GM12878 (cell line): ENCODE measurements around the gene LHFPL2. TPM values are rescaled to one million over a fixed set of nuclear protein-coding genes. Genes with fewer than 3 reads are reported as not detected.

Experiments used
- ATAC-seq: fragments of 200-7000 bp; cut with Tn5 transposase; 3 replicates; pipeline ENCODE4 v1.9.1; 2020; ENCODE audit warnings: mild to moderate bottlenecking, moderate library complexity
- BruUV-seq: library from RNA; stranded (reverse); fragments of 400-500 nt; replicated peaks from 2 replicates; lab custom pipeline; 2021; lab: Mats Ljungman, UMichigan
- CTCF ChIA-PET: fragments of 300-600 bp; sonication (Branson Sonifier 250); formaldehyde crosslinking; extraction: SDS; loops from one replicate; lab custom pipeline; 2021; ENCODE audit warnings: inconsistent platforms; lab: Yijun Ruan, JAX
- POLR2A ChIA-PET: fragments of 350-600 bp; formaldehyde crosslinking; extraction: SDS; loops from one replicate; lab custom pipeline; 2021; ENCODE audit warnings: inconsistent platforms; lab: Charles Lee
- RAD21 ChIA-PET: fragments of 300-600 bp; sonication (Branson Sonifier 250); formaldehyde crosslinking; loops from one replicate; lab custom pipeline; 2023; ENCODE audit warnings: antibody characterized with exemption; ENCODE audit not compliant: unreplicated experiment; lab: Charles Lee
- SMC1A ChIA-PET: fragments of 300-600 bp; sonication (Branson Sonifier 250); formaldehyde crosslinking; loops from one replicate; lab custom pipeline; 2023; ENCODE audit not compliant: unreplicated experiment, uncharacterized antibody; lab: Charles Lee
- DNase-seq: peaks from one replicate; pipeline ENCODE4 v3.0.0-alpha.2; 2011; ENCODE audit warnings: low read depth, low spot score
- FAIRE-seq: peaks from 3 replicates; lab custom pipeline; 2011; peaks lifted over from hg19 to GRCh38; lab: Jason Lieb, UNC
- H2AFZ ChIP-seq: 2 replicates; pipeline ENCODE4 v1.6.0; 2011; ENCODE audit warnings: low read depth, low read length, control low read depth; ENCODE audit not compliant: control insufficient read depth
- H3K27ac ChIP-seq: 2 replicates; pipeline ENCODE4 v1.5.1; 2011; ENCODE audit warnings: control low read depth; ENCODE audit not compliant: control insufficient read depth, insufficient read depth
- H3K27me3 ChIP-seq, 2 experiments: replicated peaks in 1 of 2; 2 replicates each; pipeline versions ENCODE4 v1.6.0 to v1.6.1; 2011; ENCODE audit warnings: low read length in 1 of 2; ENCODE audit not compliant: control insufficient read depth in 2 of 2, insufficient read depth in 2 of 2
- H3K36me3 ChIP-seq, 2 experiments: 2 replicates each; pipeline ENCODE4 v1.5.1; 2011; ENCODE audit warnings: low read length in 1 of 2; ENCODE audit not compliant: control insufficient read depth in 2 of 2, insufficient read depth in 2 of 2
- H3K4me1 ChIP-seq: 2 replicates; pipeline ENCODE4 v1.6.1; 2011; ENCODE audit warnings: mild to moderate bottlenecking, low read length, moderate library complexity, mixed read lengths; ENCODE audit not compliant: control insufficient read depth, insufficient read depth
- H3K4me2 ChIP-seq: 2 replicates; pipeline ENCODE4 v1.6.0; 2011; ENCODE audit warnings: control low read depth; ENCODE audit not compliant: control insufficient read depth, insufficient read depth
- H3K4me3 ChIP-seq: fragments of 200-600 bp; sonication (generic); 2 replicates; pipeline ENCODE4 v1.5.1; 2016
- H3K79me2 ChIP-seq: 2 replicates; pipeline ENCODE4 v1.6.0; 2011; ENCODE audit warnings: low read length; ENCODE audit not compliant: control insufficient read depth, insufficient read depth
- H3K9ac ChIP-seq: 2 replicates; pipeline ENCODE4 v1.8.0; 2011; ENCODE audit warnings: low read length, control low read depth, mixed read lengths; ENCODE audit not compliant: control insufficient read depth, insufficient read depth
- H3K9me3 ChIP-seq: replicated peaks from 3 replicates; pipeline ENCODE4 v1.5.1; 2011; ENCODE audit warnings: mild to moderate bottlenecking, low read length; ENCODE audit not compliant: control insufficient read depth, insufficient read depth
- H4K20me1 ChIP-seq: 2 replicates; pipeline ENCODE4 v1.6.0; 2011; ENCODE audit not compliant: control insufficient read depth, insufficient read depth
- E2F8 ChIP-seq: fragments of 450-650 bp; IDR thresholded peaks from 2 replicates; pipeline ENCODE4 v1.6.1; 2018; ENCODE audit warnings: mild to moderate bottlenecking, low read depth, moderate library complexity; ENCODE audit not compliant: partially characterized antibody
- IKZF2 ChIP-seq, 2 experiments: fragments of 450-650 bp; IDR thresholded peaks; 2 replicates each; pipeline ENCODE4 v1.6.1; 2017; ENCODE audit warnings: mild to moderate bottlenecking in 2 of 2, moderate library complexity in 2 of 2
- JUND ChIP-seq: IDR thresholded peaks from 2 replicates; pipeline ENCODE4 v1.6.1; 2012; ENCODE audit warnings: low read depth, mild to moderate bottlenecking, low read length, improper control_type of control experiment, moderate library complexity
- WGBS: methylation state at CpG from one replicate; pipeline ENCODE4 v1.1.6; 2016; ENCODE audit warnings: low lambda C conversion rate; ENCODE audit not compliant: insufficient replicate concordance, insufficient coverage; ENCODE audit errors: missing lambda C conversion rate; 5-methylcytosine and 5-hydroxymethylcytosine counted together
- in situ Hi-C: fragments of 300-500 bp; cut with MboI; formaldehyde crosslinking; loops from 9 replicates; pipeline ENCODE4 v1.14.3; 2018; ENCODE audit warnings: mixed read lengths
- intact Hi-C: fragments of 100-400 bp; cut with micrococcal nuclease; formaldehyde crosslinking; loops from one replicate; pipeline ENCODE4 v1.14.2; 2022; ENCODE audit not compliant: unreplicated experiment
- polyA plus RNA-seq, 11 experiments: library from polyadenylated mRNA; depleted of rRNA in 4 of 11; unstranded in 6 of 11; stranded (reverse) in 5 of 11; fragments of >200 nt; fragmentation: Nextera tagmentation in 4 of 11; fragmentation: Illumina TruSeq in 1 of 11; extraction: Ambion mirVana in 4 of 11; extraction: Trizol in 1 of 11; gene quantifications; 1 replicate in 1 of 11; 2 replicates in 10 of 11; pipeline versions ENCODE4 v1.2.1 to v1.2.3, GENCODE V29; 2011 to 2016; ENCODE audit warnings: inconsistent platforms in 2 of 11, missing spikeins in 2 of 11, low read depth in 1 of 11
- total RNA-seq, 4 experiments: library from RNA; depleted of rRNA in 3 of 4; stranded (reverse); fragments of >200 nt in 3 of 4; fragmentation: Illumina TruSeq in 1 of 4; extraction: Trizol in 1 of 4; gene quantifications; 2 replicates each; pipeline versions ENCODE4 v1.2.1 to v1.2.3, GENCODE V29; 2013 to 2021
- TF ChIP-seq, protein P1 (sequence below): fragments of 450-650 bp; IDR thresholded peaks from 2 replicates; pipeline ENCODE4 v1.6.1; 2017; ENCODE audit warnings: mild to moderate bottlenecking, moderate library complexity

LHFPL2 gene
- total and polyA plus RNA-seq, 10 of the 15 experiments (the other 5 are each of a cell fraction or from before 2014, with no cell fraction given): 4.1 to 21.8 (median 12.5) TPM

- POLR2A ChIA-PET: interaction anchor here (0.9 to 1.1 kb wide), 2 partner anchors 14 to 270 kb away, joined by 4 to 5 read pairs; no protein-coding TSS in a partner anchor
- no peak overlapping the region for H3K4me2 ChIP-seq
- H3K9ac ChIP-seq: no peak overlapping the region
- no peak overlapping the region for H3K27ac ChIP-seq
- H3K36me3 ChIP-seq: peaks cover 0 to 4% of the 10 kb centered on the region in 2 experiments; a peak in 2 of 4 replicates
- no peaks in the 10 kb centered on the region for H3K27me3 ChIP-seq
- no peak for TF ChIP-seq IKZF2 (IDR thresholded peaks at IDR 0.05)
- TF ChIP-seq, all 136 proteins: peak for 0
- Histone ChIP-seq H3K9me3 (no peaks in the 10 kb centered on the region; the same call in 2 of the 3 replicates), H3K79me2 (peaks cover 3% of the 10 kb centered on the region), H2AFZ (no peak overlapping the region), H3K4me3 (no peak overlapping the region), H4K20me1 (no peaks in the 10 kb centered on the region), H3K4me1 (peaks cover 10% of the 10 kb centered on the region)
- in situ Hi-C loops (no loop called here), intact Hi-C loops (no loop called here)
- no peak for FAIRE-seq
- BruUV-seq: no TSS peak
- DNase-seq: no peak
- CTCF ChIA-PET: interaction anchor here (1.0 kb wide), 1 partner anchor 438 kb away, joined by 3 read pairs; no protein-coding TSS in a partner anchor
- ATAC-seq: no peak
- 100% methylated on average over 4 of the region's 4 CpGs for WGBS
- SMC1A ChIA-PET: interaction anchor here (1.1 to 1.2 kb wide), 3 partner anchors 10 to 171 kb away, joined by 3 to 4 read pairs (median 3); no protein-coding TSS in a partner anchor
- RAD21 ChIA-PET: no interaction called here
These were observed 61.3 kb downstream of the LHFPL2 start for GRCh38 chr5:78587081-78587774.

DNA sequence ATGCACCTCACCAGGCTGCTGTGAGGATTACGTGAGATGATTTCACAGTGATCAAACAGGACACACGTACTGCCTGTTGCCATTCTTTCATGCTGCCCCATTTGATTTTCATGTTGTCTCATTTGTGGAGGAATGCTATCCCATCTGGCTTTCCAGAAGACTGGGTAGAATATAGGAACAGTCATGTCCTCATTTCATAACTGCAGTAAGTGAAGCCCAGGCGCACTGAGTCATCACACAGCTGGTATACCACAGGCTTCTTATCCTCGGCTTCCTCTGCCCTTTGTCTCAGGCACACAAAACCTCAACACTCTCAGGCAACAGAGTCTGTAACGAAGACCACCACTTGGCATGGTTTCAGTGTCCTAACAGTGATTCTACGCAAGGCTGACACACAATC lies 62.3 kb downstream of the LHFPL2 start:
- intact Hi-C loops (no loop called here), in situ Hi-C loops (no loop called here)
- FAIRE-seq (no peak), DNase-seq (no peak), ATAC-seq (no peak)
- Histone ChIP-seq H2AFZ (no peak overlapping the region), H3K36me3 (peaks cover 0 to 4% of the 10 kb centered on the region in 2 experiments; a peak in 2 of 4 replicates), H3K4me1 (peaks cover under 1% of the 10 kb centered on the region; the same call in 1 of the 2 replicates), H3K27me3 (no peaks in the 10 kb centered on the region), H3K9ac (no peak overlapping the region), H3K9me3 (no peaks in the 10 kb centered on the region), H3K79me2 (no peaks in the 10 kb centered on the region), H3K4me2 (no peak overlapping the region), H4K20me1 (no peaks in the 10 kb centered on the region), H3K27ac (no peak overlapping the region), H3K4me3 (no peak overlapping the region)
- TF ChIP-seq, protein P1, sequence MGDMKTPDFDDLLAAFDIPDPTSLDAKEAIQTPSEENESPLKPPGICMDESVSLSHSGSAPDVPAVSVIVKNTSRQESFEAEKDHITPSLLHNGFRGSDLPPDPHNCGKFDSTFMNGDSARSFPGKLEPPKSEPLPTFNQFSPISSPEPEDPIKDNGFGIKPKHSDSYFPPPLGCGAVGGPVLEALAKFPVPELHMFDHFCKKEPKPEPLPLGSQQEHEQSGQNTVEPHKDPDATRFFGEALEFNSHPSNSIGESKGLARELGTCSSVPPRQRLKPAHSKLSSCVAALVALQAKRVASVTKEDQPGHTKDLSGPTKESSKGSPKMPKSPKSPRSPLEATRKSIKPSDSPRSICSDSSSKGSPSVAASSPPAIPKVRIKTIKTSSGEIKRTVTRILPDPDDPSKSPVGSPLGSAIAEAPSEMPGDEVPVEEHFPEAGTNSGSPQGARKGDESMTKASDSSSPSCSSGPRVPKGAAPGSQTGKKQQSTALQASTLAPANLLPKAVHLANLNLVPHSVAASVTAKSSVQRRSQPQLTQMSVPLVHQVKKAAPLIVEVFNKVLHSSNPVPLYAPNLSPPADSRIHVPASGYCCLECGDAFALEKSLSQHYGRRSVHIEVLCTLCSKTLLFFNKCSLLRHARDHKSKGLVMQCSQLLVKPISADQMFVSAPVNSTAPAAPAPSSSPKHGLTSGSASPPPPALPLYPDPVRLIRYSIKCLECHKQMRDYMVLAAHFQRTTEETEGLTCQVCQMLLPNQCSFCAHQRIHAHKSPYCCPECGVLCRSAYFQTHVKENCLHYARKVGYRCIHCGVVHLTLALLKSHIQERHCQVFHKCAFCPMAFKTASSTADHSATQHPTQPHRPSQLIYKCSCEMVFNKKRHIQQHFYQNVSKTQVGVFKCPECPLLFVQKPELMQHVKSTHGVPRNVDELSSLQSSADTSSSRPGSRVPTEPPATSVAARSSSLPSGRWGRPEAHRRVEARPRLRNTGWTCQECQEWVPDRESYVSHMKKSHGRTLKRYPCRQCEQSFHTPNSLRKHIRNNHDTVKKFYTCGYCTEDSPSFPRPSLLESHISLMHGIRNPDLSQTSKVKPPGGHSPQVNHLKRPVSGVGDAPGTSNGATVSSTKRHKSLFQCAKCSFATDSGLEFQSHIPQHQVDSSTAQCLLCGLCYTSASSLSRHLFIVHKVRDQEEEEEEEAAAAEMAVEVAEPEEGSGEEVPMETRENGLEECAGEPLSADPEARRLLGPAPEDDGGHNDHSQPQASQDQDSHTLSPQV: no peak
- TF ChIP-seq JUND (no peak), E2F8 (no peak)
- CTCF ChIA-PET: no interaction called here
- POLR2A ChIA-PET: no interaction called here
- WGBS: 88% methylated on average over 6 of the region's 6 CpGs
- no TSS peak for BruUV-seq
- RAD21 ChIA-PET: no interaction called here
- SMC1A ChIA-PET: no interaction called here
